OCI-LY7 (cell line): ENCODE data around the gene TTC22. TPM values are rescaled to one million over a fixed set of nuclear protein-coding genes. Genes with fewer than 3 reads are reported as not detected.

ENCODE experiments used
- BruUV-seq: library from RNA; stranded (reverse); fragments of 400-500 nt; replicated peaks from 2 replicates; lab custom pipeline; 2021; lab: Mats Ljungman, UMichigan
- CTCF ChIA-PET: fragments of 300-600 bp; sonication (Branson Sonifier 250); formaldehyde crosslinking; loops from one replicate; lab custom pipeline; 2022; ENCODE audit warnings: antibody characterized with exemption; ENCODE audit not compliant: unreplicated experiment; lab: Charles Lee
- POLR2A ChIA-PET: fragments of 300-600 bp; sonication (Branson Sonifier 250); formaldehyde crosslinking; loops from one replicate; lab custom pipeline; 2022; ENCODE audit warnings: antibody characterized with exemption; lab: Charles Lee
- DNase-seq: peaks from one replicate; pipeline ENCODE4 v3.0.0-alpha.2; 2015; ENCODE audit warnings: low spot score
- H2AFZ ChIP-seq: fragments of 200-600 bp; sonication (generic), shearing (Covaris generic); 2 replicates; pipeline ENCODE4 v1.6.1; 2014; ENCODE audit warnings: mild to moderate bottlenecking, antibody characterized with exemption, low read length, moderate library complexity
- H3K27ac ChIP-seq: fragments of 200-600 bp; sonication (generic); 2 replicates; pipeline ENCODE4 v1.5.1; 2014; ENCODE audit warnings: mixed run types, low read depth, mild to moderate bottlenecking, moderate library complexity, low read length, inconsistent platforms; ENCODE audit not compliant: poor library complexity, severe bottlenecking
- H3K36me3 ChIP-seq: fragments of 200-600 bp; sonication (generic); 2 replicates; pipeline ENCODE4 v1.6.1; 2014; ENCODE audit warnings: mild to moderate bottlenecking, antibody characterized with exemption, low read length, moderate library complexity, mixed read lengths; ENCODE audit not compliant: insufficient read depth
- H3K4me1 ChIP-seq: fragments of 200-600 bp; sonication (generic); 2 replicates; pipeline ENCODE4 v1.5.1; 2014; ENCODE audit warnings: mild to moderate bottlenecking, low read length; ENCODE audit not compliant: insufficient read depth, poor library complexity, severe bottlenecking
- H3K4me2 ChIP-seq: fragments of 200-600 bp; sonication (generic); 2 replicates; pipeline ENCODE4 v1.6.1; 2014; ENCODE audit warnings: mild to moderate bottlenecking, low read length
- H3K4me3 ChIP-seq: fragments of 200-600 bp; sonication (generic); 2 replicates; pipeline ENCODE4 v1.5.1; 2014; ENCODE audit warnings: mild to moderate bottlenecking, low read depth, low read length; ENCODE audit not compliant: poor library complexity, severe bottlenecking
- H3K79me2 ChIP-seq: fragments of 200-600 bp; sonication (generic); 2 replicates; pipeline ENCODE4 v1.6.1; 2016; ENCODE audit warnings: low read depth, mild to moderate bottlenecking, low read length, moderate library complexity, mixed read lengths; ENCODE audit not compliant: insufficient read depth
- H3K9me2 ChIP-seq: fragments of 200-600 bp; sonication (generic); 2 replicates; pipeline ENCODE4 v1.6.1; 2016; ENCODE audit warnings: mild to moderate bottlenecking, low read length, mixed read lengths; ENCODE audit not compliant: insufficient read depth
- H3K9me3 ChIP-seq: fragments of 200-600 bp; sonication (generic); 2 replicates; pipeline ENCODE4 v1.6.1; 2014; ENCODE audit warnings: mild to moderate bottlenecking, mixed run types, low read length, mixed read lengths
- H4K20me1 ChIP-seq: fragments of 200-600 bp; sonication (generic); 2 replicates; pipeline ENCODE4 v1.6.1; 2014; ENCODE audit warnings: mild to moderate bottlenecking, antibody characterized with exemption, low read length, moderate library complexity, mixed read lengths; ENCODE audit not compliant: insufficient read depth
- EZH2phosphoT487 ChIP-seq: fragments of 200-600 bp; sonication (generic); IDR thresholded peaks from 2 replicates; pipeline ENCODE4 v1.6.1; 2018; ENCODE audit warnings: low read depth, borderline replicate concordance, mild to moderate bottlenecking, mixed run types, antibody characterized with exemption, low read length, moderate library complexity, mixed read lengths
- intact Hi-C: fragments of 100-400 bp; cut with micrococcal nuclease; formaldehyde crosslinking; loops from one replicate; pipeline ENCODE4 v1.10.0; 2022; ENCODE audit not compliant: unreplicated experiment
- total RNA-seq, 2 experiments: library from RNA; depleted of rRNA in 1 of 2; stranded (reverse); fragments of >200 nt in 1 of 2; shearing (Covaris generic) in 1 of 2; gene quantifications; 2 replicates each; pipeline ENCODE4 v1.2.3, GENCODE V29; 2014 to 2022
- TF ChIP-seq, protein P1 (sequence below): fragments of 200-600 bp; sonication (generic); conservative IDR thresholded peaks from 2 replicates; pipeline ENCODE4 v1.5.1; 2014; ENCODE audit warnings: mild to moderate bottlenecking, antibody characterized with exemption, low read length, moderate library complexity, mixed read lengths

Gene TTC22
- total RNA-seq, 2 experiments from 2014 or later = not detected

DNA sequence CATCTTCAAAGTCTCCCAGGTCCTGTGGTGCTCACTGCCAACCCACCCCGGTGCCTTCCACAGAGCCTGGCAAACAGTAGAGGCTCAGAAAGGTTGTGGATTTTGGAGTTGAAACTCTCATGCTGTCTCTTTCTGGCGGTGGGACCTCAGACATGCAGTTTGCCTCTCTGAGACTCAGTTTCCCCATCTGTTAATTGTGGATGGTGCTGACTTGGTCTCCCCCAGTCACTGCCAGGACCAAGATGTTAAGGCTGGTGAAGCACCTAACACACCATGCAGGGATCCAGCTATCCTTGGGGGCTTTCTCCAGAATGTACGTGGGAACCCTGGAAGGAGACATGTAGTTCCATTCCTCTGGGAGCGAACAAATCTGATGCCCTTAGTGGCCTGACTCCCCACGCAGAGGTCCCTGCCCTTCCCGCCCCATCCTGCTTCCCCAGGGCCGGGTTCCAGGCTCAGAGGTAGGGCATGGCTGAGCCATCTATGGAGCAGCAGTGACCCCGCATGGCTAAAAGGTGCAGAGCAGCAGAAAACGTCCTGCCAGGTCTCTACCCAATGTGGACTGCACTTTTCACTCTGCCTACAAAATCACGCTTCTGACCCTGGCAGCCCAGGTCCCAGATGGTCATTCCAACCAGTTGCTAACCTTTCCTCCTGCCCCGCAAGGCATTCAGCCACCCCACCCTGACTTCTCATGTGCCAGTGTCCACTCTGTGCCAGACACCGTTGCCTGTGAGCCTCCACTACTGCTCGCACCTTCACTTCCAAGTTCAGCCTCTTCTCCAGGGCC, 9.2 kb upstream of the TTC22 start:
- Histone ChIP-seq H3K79me2 (no peaks in the 10 kb centered on the region), H2AFZ (no peak overlapping the region), H4K20me1 (no peaks in the 10 kb centered on the region), H3K4me3 (no peak overlapping the region), H3K9me3 (no peaks in the 10 kb centered on the region), H3K9me2 (no peaks in the 10 kb centered on the region), H3K4me2 (no peak overlapping the region), H3K4me1 (no peaks in the 10 kb centered on the region), H3K36me3 (no peaks in the 10 kb centered on the region), H3K27ac (no peak overlapping the region)
- BruUV-seq = no TSS peak
- TF ChIP-seq, protein P1, sequence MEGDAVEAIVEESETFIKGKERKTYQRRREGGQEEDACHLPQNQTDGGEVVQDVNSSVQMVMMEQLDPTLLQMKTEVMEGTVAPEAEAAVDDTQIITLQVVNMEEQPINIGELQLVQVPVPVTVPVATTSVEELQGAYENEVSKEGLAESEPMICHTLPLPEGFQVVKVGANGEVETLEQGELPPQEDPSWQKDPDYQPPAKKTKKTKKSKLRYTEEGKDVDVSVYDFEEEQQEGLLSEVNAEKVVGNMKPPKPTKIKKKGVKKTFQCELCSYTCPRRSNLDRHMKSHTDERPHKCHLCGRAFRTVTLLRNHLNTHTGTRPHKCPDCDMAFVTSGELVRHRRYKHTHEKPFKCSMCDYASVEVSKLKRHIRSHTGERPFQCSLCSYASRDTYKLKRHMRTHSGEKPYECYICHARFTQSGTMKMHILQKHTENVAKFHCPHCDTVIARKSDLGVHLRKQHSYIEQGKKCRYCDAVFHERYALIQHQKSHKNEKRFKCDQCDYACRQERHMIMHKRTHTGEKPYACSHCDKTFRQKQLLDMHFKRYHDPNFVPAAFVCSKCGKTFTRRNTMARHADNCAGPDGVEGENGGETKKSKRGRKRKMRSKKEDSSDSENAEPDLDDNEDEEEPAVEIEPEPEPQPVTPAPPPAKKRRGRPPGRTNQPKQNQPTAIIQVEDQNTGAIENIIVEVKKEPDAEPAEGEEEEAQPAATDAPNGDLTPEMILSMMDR = peak; percentile 85
- no peak for TF ChIP-seq EZH2phosphoT487
- ChIA-PET POLR2A (no interaction called here), CTCF (no interaction called here)
- intact Hi-C loops = loop anchor here (1.0 to 5.0 kb wide), 2 partner anchors 138 to 313 kb away; no protein-coding TSS in a partner anchor
- DNase-seq = peak; percentile 60

DNA sequence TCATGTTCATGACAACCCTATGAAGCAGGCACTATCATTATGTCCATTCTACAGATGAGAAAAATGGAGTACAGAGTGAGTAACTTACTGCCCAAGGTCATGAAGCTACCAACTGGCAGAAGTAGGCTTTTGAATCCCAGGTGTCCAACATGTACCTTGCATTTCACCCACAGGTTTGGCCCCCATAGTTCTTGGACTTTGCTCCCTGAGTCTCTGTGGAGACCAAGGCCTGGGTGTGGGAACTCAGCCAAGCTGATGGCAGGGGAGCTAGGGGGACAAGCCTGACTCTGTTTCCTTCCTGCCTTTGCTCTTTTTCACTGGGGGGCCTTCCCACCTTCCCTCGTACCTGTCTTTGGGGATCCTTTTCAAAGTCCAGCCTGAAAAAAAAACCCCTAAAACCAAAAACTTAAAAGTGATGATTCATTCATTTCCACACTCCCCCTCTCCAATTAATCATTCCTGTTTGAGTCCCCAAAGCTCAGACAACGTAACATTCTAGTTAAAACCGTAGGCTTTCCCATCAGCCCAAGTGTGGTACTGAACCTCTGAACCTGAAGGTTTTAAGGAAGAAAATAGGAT, 8.5 kb upstream of the TTC22 start:
- no peaks in the 10 kb centered on the region for H3K9me3 ChIP-seq
- intact Hi-C loops = loop anchor here (1.0 to 5.0 kb wide), 2 partner anchors 137 to 312 kb away; no protein-coding TSS in a partner anchor
- no TSS peak for BruUV-seq
- H3K27ac ChIP-seq = no peak overlapping the region
- H3K36me3 ChIP-seq = no peaks in the 10 kb centered on the region
- no peaks in the 10 kb centered on the region for H3K4me1 ChIP-seq
- no peak for TF ChIP-seq EZH2phosphoT487
- TF ChIP-seq, protein P1 = no peak
- DNase-seq = no peak
- H2AFZ ChIP-seq = no peak overlapping the region
- H4K20me1 ChIP-seq = no peaks in the 10 kb centered on the region
- POLR2A ChIA-PET = no interaction called here
- H3K9me2 ChIP-seq = no peaks in the 10 kb centered on the region
- no peaks in the 10 kb centered on the region for H3K79me2 ChIP-seq
- no peak overlapping the region for H3K4me3 ChIP-seq
- H3K4me2 ChIP-seq = no peak overlapping the region
- CTCF ChIA-PET = interaction anchor here (0.5 kb wide), 1 partner anchor 863 kb away, joined by 4 read pairs; the partner anchor contains the start of gene LRRC42
